Measurements from ENCODE around the gene DHX58.
A peak's percentile ranks its signal among the peaks of the same experiment; 100 is the strongest.

The DHX58 gene

DNA sequence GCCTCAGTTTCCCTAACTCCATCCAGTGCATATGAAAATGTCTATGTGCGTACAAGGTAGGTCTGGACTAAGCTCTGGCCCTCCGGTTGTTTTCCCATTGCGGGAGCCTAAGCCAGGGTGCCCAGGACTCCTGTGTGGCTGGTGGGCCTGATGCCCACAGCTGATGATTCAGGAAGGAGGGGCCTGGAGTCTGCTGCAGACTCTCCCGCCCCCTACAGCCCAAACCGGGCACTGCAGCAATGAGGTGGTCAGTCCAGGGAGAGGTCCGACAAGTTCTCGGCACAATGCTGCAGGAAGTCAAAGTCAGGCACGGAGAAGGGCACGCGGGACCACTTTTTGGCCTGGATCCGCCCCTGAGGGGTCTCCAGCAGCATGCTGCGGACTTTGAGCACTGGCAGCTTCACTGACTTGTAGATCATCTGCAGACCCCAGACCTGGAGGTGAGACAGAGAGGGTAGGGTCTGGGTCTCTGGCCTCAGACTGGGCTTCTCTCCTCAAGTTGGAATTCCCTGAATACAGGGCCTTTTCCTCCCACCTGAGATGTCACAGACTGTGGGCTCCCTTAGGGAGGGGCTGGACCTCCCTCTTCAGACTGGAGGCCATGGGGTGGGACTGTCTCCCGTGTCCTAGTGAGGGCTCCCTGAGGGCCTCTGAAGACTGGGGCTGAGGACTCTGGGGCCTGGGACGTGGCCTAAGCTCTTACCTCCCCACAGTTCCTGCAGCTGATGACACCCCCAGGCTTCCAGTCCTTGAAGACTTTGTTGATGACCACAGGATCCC, 10.8 kb downstream of the DHX58 start:
- DNase-seq (ENCODE audit: low read depth), result peak; percentile 77
- H3K4me3 ChIP-seq (ENCODE audit: low read depth, low read length), result no peak overlapping the region
- TF ChIP-seq, protein P1, sequence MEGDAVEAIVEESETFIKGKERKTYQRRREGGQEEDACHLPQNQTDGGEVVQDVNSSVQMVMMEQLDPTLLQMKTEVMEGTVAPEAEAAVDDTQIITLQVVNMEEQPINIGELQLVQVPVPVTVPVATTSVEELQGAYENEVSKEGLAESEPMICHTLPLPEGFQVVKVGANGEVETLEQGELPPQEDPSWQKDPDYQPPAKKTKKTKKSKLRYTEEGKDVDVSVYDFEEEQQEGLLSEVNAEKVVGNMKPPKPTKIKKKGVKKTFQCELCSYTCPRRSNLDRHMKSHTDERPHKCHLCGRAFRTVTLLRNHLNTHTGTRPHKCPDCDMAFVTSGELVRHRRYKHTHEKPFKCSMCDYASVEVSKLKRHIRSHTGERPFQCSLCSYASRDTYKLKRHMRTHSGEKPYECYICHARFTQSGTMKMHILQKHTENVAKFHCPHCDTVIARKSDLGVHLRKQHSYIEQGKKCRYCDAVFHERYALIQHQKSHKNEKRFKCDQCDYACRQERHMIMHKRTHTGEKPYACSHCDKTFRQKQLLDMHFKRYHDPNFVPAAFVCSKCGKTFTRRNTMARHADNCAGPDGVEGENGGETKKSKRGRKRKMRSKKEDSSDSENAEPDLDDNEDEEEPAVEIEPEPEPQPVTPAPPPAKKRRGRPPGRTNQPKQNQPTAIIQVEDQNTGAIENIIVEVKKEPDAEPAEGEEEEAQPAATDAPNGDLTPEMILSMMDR (conservative IDR thresholded peaks at IDR 0.05; ENCODE audit: low read depth, low read length), result peak; percentile 90

DNA sequence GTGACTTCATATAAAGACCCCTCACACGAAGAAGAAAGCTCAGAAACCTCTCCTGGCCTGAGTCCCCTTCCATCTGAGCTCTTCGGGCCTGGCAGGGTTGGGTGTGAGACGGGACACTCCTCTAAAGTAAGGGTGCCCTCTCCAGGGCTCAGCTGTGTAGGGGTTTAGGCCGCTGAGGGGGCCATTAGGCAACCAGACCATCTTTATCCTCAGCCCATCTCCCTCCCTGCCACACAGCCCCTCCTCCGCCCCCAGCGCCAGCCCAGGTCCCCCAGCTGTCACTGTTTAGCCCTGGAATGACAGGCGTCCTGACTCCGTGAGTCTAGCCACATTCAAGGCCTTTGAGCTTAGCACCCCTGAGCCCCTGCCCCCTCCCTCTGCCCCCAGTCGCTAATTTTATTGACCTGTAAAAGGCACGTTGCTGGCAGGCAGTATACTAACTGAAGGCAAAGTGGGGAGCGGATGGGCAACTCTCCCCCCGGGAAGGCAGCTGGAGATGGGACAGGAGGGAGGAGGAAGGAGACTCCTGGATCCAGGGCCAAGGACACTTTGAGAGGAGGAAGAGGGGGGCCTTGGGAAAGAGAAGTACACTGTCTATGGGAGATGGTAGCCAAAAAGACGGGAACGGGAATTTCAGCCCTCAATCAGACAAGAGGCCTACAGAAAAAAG, 13.6 kb downstream of the DHX58 start:
- TF ChIP-seq, protein P1 (conservative IDR thresholded peaks at IDR 0.05; ENCODE audit: low read depth, low read length), result no peak
- no peak overlapping the region for H3K4me3 ChIP-seq (ENCODE audit: low read depth, low read length)
- DNase-seq (ENCODE audit: low read depth), result no peak

DNA sequence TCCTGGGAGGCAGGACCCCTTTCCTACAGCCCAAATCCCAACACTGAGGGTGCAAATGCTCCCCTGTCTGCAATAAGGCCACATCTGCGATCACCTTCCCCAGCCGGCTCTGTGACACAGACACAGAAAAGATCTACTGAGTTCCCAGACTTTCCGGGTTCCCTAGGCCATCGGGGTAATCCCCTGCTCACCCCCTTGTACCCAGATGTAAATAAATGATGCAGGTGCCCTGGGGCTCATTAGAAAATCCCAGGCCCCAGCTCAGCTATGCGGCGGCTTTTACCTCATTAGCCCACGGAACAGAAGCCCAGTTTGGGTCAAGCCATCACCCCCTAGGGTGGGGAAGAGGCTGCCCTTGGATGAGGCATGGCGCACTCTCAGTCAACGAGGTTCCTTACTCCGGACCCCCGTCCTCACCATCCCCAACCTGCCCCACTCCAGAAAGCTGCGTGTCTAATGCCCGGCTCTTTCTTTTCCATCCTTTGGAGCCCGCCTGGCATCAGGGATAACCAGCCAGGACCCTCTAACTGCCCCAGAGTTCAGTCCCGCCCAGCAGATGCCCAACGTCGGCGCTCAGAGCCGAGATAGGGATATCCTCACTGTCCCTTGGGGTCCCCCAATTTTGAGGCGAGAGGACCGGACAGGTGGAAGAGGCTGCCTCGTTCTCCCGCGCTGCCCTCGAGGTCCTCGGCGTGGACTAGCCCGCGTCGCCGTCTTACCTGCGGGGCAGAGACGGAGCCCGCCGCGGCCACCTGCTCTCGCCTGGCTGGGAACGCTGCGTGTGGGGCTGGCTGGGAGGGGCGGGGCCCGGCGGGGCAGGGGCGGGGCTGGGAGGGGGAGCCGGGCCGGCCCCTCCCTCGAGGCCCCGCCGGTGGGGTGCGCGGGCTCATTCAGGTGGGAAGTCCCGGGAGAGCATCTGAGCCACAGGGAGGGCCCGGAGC, 14.6 kb downstream of the DHX58 start, which contains the start of gene ZNF385C:
TSS of gene ZNF385C (minus strand) at position 783 of the 941 bp plus-strand sequence. CDS start 35,417 bp downstream, outside the sequence.
- no peak within 1 kb of the TSS for H3K4me3 ChIP-seq (ENCODE audit: low read depth, low read length)
- no peak for DNase-seq (ENCODE audit: low read depth)
- TF ChIP-seq, protein P1 (conservative IDR thresholded peaks at IDR 0.05; ENCODE audit: low read depth, low read length), result no peak

DNA sequence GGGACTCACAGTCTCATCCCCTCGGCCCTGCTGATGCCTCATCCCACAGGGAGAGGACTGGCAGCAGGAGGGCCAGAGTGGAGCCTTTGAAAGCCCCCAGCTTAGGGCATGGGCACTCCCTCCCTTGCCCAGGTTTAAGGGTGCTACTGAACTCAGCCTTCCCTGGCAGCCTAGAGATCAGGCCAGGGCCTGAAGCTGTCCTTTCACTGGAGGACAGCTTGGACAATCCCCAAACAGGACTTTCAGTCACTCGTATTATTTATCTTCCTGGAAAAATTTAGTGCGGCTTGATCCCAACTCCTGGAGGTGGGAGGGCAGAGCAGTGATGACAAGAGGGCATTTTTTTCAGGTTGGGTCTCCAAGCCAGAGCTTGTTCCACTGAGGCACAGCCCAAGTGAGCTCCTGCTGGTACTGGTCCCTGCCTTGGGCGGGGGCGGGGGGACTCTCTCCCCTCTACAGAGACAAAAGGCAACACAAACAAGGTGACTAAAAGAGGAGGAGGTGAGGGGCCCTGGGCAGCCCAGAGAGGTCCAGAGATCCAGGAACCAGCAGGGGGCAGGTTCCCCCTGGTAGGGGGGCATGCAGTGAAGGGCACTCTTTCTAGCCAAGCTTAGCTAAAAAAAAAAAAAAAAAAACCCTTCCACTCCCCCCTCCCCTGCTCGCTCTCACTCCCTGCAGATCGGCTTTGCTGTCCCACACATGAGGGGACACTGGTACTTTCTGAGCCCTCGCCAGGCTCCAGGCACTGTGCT, 16.0 kb downstream of the DHX58 start:
- no peak for DNase-seq (ENCODE audit: low read depth)
- TF ChIP-seq, protein P1 (conservative IDR thresholded peaks at IDR 0.05; ENCODE audit: low read depth, low read length), result no peak
- H3K4me3 ChIP-seq (ENCODE audit: low read depth, low read length), result no peak overlapping the region

DNA sequence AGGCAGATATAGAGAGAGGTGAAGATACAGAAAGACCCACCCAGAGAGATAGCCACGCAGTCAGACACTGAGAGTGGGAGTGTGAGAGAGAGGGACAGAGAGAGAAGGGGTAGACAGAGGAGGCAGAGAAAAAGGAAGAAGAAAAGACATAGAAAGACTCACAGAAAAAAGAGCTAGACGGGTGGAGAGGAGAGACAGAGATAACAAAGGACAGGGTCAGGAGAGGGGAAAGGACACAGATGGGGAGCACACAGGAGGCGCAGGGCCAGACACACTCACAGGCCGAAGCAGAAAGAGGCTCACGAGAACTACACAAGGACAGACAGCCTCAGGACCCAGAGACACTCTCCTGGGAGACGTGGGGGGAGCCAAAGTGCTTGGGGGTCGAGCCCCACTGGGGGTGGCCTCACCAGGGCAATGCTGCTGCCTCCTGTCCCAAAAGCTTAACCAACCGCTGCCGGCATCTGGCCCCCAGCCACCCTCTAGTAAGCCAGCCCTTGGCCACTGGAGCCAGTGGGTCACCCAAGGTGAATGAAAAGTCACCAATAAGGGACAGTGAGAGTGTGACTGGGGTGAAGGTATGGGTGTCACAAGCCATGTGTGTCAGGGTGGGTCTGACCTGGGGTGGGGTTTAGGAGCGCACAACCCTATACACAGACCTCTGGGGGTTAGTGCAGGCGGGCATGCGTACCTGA, 18.0 kb downstream of the DHX58 start:
- DNase-seq (ENCODE audit: low read depth), result no peak
- H3K4me3 ChIP-seq (ENCODE audit: low read depth, low read length), result no peak overlapping the region
- TF ChIP-seq, protein P1 (conservative IDR thresholded peaks at IDR 0.05; ENCODE audit: low read depth, low read length), result no peak

DNA sequence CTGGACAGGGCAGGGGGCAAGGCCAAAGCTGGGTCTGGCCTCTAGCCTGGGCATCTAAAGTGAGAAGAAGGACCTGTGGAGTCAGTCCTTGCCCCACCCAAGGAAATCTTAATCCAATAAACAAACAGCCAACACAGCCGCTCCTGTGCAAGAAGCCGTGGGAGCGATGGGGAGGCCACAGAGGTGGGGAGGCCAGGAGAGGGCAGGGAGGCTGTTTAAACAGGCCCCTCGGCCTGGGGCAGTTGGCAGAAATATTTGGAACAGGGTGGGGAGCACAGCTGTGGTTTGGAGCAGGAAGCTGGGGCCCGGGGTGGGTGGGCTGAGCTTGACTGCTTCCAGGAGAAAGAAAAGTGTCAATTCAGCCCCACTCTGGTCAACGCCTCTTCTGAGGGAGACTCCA, 19.6 kb downstream of the DHX58 start:
- no peak for DNase-seq (ENCODE audit: low read depth)
- TF ChIP-seq, protein P1 (conservative IDR thresholded peaks at IDR 0.05; ENCODE audit: low read depth, low read length), result no peak
- no peak overlapping the region for H3K4me3 ChIP-seq (ENCODE audit: low read depth, low read length)
